T-helper 2 cell (primary cell): ENCODE results near the gene COMT.

ENCODE experiments used
- DNase-seq, 5 experiments: peaks; one replicate each; pipeline versions ENCODE4 v3.0.0 to v3.0.0-alpha.2; 2012 to 2022

Gene COMT

DNA sequence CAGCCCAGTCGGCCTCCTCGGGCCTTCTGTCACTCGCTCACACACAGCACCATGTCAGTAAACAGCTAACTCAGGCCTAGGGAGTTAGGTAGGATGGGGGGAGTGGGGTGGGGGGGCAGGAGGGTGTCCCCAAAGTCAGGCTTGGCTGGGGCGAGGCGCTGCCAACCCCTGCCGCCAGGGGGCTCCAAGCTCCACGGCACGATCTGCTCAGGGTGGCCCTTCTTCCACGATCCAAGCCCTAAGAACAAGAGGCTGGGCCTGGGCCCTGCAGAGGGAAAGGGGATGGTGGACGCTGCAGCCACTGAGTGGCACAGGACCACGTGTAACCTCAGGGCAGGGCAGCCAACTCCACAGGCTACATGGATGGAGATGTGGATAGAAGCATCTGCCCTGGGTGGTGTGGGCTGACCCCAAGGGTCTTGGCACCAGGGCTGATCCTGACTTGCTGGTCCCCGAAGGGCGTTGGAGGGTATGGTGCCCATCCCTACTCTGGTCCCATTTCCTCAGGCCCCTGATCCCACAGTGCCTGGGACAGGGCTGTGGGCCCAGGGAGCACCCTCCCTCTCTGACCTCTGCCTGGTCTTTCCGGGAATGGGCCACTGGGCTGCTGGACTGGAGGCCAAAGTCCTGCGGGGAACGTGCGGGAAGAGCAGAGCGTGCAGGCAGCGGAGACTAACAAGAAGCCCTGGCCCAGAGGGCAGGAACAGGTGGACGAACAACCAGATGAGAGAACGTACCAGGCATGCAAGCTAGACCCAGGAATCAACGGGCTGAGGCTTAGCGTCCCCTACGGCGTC is 29.1 kb downstream of the COMT start:
- DNase-seq, result peak; percentile 56 to 70 (median 69)

DNA sequence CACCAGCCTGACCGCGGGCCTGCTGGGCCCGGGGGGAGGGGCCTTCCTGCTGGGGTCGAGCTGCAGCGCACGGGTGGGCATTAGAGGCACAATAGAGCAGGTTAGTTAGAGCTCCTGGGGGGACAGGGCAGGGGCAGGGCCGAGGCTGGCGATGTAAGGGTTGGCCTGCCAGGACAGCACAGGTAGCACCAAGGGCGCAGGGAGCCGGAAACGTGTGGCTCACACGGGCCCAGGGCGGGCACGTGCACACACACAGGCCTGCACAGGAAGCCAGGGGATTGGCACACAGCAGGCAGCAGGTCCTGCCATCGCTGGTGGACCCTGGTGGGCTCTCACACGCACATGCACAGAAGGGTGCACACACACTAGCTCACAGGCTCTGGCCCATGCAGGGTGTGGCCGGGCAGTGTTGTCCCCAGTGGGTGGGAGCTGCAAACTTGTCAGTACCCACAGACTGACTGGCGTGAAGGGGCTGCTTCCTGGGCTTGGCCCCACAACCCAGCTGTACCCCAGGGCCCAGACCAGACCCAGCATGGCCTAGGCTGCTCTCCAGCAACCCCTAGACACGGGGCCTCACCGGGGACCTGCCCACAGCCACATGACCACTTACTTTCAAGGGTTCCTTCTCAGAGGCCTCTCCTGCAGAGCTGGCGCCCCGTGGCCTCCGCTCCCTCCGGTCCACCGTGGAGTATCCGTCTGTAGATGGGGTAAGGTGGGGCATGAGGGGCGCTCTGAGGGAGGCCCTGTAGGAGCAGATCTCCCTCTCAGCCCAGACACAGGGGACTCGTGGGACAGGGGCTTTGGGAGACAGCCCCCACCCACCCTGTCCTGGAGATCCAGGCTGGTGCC is 29.9 kb downstream of the COMT start:
- peak in 1 of 5 experiments; percentile 35 for DNase-seq

DNA sequence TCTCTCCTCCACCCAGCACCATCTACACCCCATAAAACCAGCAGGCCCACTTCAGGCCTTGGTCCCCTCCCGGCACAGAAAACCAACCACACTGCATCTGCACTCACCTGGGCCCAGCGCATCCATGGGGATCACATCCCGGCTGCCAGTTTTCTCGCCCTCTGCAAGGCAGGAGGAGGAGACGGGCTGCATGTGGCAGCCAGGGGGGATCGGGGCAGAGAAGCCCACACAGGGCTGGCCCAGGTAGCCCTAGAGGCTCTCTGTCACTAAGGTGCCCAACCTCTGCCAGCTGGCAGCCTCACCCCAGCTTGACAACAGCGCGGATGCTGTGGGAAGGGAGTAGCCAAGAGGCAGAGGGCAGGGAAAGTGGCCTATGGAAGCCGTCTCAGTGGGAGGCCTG is 30.7 kb downstream of the COMT start:
- no peak for DNase-seq

DNA sequence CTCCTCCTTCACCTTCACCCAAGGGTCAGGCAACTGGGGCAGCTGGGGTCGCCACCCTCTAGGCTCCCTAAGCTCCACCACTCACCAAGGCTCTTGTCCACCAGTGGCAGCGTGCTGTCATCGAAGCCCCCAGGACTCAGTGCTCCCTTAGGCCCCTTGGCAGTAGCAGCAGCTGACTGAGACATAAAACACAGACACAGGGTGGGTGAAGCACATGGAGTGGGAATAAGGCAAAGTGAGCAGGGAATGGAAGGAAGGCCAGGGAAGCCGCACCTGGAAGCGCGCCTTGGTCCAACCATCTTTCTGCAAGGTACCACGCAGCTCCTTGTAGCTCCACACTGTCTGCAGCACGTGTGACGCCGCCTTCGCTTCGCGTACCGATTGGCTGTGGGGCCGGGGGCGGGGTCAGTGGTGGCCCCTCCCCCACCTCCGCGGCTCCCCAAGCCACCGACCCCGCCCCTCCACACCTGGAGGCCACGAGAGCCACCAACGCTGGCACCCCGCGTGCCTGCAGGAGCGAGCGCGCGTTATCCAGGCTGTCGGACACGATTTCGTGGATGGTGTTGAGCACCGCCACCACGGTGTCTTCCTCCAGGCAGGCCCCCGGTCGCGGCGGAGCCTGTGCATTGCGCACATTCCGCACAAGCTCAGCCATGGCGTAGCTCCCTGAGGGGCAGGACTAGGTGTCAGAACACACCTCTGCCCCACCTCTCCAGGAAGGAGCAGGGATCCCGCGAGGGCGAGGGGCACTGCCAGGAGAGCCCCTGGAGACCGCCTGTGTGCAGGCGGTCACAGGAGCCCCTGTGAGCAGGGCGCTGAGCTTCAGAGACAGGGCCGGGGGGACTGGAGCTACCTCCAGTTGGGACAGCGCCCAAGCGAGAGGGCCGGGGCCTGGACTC is 31.3 kb downstream of the COMT start:
- no peak for DNase-seq

DNA sequence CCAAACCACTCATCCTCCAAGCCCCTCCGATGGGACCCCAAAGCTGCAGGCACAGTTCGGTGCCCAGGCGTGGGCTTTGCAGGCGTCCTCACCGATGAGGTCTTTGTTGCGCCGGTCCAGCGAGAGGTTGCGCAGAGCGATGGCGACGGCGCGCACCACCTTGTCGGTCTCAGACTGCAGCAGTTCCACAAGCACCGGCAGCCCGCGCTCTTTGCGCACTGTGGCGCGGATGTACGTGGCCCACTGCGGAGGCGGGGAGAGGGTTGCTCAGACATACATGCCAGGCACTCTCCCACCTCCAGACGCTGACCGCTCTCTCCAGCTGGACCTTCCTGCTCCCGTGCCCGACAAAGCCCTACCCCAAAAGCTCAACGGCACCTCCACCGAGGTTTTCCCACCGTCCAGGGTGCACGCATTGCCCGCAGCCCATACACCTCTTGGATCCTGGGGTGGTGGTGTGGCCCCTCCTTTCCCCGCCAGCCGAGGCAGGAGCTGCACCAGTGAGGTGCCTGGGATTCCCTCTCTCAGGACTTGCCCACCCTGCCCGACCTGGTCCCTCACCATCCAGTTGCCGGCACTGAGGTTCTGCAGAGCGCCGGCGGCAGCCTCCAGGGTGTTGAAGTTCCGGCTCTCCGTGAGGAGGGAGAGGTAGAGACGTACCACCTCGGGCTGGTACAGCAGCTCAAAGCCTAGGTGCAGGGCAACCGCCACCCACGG is 32.1 kb downstream of the COMT start:
- DNase-seq, result no peak

DNA sequence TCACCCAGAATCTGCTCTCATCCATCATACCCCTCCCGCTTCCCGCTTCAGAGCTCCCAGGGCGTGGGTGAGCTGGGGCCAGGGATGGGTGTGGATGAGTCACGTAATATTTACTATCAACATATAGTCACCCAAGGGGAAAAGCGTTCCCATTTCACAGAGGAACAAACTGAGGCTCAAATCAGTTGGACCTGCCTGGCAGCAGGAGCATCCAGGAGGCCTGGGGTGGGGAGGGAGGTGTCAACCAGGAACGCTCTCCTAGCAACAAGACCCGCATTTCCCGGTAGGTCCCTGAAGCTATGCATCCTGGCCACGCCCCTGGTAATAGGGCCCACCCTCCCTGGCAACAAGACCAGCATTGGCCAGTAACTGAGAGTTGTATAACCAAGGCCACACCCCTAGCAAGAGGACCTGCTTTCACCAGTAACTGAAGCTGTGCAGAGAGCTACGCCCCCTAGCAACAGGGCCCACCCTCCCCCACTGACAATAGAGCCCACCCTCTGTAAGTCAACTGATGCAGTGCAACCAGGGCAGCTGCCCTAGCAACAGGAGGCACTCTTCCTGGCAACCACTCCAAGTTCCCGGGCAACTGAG is 32.8 kb downstream of the COMT start:
- peak in 1 of 5 experiments; percentile 47 for DNase-seq

DNA sequence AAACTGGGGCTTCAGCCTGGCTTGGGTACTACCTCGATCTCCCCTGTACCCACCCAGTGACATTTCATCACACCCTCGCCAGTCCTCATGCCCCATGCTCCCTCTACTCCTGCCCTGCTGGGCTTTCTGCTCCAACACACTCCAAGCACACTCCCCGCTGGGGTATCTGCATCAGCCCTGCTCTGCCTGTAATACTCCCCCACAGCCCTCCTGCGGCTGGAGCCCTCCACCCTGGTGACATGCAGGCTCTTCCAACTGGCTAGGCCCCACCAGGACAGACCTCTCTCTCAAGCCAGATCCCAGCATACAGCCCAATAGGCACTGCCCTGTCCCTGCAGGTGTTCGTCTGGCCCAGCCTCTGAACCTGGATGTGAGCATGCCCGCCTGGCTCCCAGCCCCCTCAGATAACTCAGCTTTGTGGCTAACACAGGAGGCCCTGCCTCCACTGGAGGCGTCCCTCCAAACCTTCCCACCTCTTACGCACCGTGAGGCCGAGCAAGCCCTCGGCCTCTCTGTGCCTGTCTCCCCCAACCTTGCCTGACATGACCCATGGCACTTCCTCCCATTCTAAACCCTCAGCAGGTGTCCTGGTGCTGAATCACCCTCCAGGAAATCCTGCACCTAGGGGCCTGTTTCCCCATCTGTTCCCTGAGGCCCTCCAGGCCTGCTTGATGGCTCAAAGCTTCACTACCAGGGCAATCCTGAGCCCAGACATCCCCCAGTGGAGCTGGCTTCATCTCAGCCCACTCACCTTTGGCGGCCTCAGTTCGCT is 33.5 kb downstream of the COMT start:
- DNase-seq, result no peak

DNA sequence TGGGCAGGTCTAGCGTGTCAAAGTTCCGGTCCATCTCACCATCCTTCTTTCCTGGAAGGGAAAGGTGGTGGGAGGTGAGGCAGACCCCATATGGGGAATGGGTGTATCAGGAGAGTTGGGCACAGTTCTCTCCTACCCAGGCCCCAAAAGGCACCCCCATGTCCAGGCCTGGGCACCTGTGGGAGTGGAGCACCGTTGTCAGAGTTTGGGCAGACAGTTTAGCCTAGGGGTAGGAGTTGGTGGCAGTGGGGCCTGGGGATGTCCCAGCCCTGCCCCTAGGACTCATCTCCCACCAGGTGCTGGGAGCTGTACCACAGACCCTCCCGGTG is 34.1 kb downstream of the COMT start:
- DNase-seq, result no peak

DNA sequence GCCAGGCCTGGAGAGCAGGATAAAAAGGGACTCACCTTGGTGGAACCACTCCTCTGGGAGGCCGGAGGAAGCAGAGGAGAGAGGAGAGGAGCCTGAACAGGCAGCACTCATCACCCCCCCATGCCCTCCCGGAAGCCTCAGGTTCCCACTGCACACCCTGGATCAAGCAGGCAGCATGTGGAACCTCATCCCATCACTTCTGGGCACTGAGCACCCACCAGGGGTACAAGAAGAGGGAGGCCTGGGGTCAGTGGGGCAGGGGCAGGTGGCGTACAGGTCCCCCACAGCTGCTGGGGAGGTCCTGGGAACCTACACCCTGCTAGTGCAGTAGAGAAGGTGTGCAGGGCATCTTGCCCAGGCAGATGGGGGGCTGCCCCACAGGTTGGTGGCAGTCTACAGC is 35.1 kb downstream of the COMT start:
- DNase-seq, result no peak

DNA sequence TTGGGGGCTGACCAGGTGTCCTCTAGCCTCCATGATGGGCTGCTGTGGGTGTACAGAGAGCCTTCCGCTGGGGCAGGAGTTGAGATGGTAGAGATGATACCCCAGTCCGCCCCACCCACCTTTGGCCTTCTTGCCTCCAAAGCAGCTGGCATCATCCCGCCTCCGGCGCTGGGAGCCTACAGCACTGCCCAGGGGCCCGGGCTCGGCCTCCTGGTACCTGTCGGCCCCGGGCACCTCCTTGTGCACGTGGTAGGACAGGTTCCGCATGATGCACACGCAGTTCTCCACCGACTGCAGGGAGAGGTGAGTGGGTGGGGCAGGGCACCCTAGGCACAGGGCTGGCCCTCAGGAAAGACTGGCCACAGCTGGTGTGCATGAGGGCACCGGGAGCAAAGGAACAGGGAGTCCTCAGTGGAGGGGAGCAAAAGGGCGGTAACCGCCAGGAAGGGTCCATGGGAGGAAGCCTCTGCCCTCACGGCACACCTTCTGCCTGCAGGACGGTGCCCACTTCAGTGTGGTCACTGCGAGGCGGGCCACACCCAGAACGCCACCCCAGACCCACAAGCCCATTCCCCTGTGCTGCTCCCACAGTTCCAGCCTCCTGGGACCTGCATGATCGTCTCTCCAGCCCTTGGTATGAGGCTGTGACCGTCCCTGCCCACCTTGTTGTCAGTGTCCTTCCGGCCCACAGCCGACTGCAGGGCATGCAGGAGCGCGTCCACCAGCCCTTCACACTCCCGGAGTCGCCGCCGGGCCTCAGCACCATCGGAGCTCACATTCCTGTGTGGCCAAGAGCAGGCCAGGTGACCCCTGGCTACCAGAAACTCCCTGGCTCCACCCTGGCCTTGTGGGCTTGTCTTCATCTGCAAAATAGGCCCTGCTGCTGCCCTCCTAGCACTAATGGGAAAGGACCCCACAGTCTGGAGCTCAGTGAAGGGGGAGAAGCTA is 36.0 kb downstream of the COMT start:
- no peak for DNase-seq

DNA sequence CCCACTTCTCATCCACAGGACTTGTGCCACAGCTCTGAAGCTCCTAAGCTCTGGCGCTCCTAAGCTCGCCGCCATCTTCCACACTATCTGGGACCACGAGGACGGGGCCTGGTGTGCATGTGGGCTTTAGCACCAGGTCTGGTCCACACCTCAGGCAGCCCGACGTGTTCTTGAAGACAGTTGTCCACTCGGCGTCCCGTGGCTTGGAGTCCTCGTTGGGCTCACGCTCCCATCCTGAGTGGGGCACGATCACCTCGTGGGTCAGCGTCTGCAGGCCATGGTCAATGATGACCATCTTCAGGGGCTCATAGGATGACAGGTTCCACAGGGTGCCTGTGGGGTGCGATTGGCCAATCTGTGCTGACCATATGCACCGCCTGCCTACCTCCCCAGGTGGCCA is 37.2 kb downstream of the COMT start:
- DNase-seq, result no peak

DNA sequence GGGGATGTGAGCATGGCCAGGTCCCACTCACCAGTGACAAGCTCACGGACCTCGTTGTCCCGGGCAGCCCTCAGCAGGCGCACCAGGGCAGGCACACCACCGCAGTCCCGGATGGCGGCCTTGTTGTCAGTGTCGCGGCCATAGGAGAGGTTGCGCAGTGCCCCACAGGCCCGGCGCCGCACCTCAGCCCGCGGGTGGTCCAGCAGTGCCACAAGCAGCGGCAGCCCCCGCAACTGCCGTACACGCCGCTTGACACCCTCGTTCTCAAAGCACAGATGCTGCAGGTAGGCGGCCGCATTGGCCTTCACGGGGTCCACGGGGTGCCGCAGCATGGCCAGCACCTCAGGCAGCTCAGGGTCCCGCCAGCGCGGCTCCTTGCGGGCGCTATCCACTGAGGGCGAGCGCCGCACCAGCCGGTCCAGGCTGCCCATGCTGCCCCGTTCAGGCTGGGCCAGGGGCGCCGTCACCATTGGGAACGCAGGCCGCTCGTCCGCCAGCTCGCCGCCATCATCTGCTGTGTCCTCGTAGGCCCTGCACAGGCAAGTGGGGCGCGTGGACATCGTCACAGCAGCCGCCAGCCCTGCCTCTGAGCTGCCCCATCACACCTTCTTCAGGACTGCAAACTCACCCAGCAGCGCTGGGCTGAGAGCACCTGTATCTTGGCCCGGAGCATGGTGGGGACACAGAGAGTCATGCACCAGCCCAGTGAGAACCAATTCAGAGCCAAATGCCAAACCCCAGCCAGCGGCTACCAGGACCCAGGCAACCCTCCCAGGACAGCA is 38.3 kb downstream of the COMT start:
- no peak for DNase-seq

DNA sequence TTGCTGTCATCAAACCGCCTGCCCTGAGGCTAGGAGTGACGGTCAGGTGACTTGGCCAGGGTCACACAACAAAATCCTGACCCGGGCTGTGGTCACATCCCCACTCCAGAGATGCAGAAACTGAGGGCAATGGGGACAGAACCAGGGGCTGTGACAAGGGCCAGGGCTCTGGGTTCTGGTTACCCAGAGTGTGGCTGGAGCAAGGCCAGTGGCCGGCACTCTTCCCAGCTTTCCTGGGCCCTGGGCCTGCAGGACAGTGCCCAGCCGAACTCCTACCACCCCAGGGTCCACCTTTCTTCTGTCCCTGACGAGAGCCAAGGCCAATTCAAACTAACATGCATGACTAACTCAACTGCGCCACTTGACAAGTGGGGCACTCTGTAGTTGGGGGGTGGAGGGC is 39.2 kb downstream of the COMT start:
- DNase-seq, result no peak

DNA sequence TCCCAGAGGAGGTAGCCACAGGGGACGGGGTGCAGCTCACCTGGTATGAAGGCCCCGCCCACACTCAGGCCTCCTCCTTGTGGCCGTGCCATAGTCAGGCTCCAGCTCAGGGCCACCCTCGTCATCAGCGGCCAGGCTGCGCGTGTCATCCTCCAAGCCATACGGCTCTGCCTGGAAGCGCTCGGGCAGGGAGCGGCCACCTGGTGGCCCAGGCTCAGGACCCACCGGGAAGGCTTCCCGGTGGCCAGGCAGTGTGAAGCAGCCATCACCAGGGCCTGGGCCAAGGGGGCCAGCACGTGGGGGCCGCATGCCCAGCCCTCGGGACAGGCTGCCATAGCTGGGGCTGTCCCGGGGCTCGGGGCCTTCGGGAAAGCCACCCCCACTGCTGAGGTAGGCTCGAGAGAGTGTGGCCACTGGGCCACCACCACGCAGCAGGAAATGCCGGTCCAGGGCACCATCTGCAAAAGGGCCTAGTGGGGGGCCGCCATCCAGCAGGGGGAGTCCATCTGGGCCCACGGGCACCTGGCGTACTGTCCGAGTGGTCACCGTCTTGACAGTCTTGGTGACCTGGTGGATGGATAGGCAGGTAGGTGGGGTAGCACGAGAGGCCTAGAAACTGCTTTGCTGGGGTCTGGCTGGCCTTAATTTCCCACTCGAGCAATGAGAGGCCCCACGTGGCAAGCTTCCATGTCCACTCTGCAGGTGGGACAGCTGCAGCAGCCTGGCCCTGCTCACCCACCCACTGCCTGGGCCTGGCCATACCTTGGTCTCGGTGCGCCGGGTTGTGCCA is 39.8 kb downstream of the COMT start:
- no peak for DNase-seq

DNA sequence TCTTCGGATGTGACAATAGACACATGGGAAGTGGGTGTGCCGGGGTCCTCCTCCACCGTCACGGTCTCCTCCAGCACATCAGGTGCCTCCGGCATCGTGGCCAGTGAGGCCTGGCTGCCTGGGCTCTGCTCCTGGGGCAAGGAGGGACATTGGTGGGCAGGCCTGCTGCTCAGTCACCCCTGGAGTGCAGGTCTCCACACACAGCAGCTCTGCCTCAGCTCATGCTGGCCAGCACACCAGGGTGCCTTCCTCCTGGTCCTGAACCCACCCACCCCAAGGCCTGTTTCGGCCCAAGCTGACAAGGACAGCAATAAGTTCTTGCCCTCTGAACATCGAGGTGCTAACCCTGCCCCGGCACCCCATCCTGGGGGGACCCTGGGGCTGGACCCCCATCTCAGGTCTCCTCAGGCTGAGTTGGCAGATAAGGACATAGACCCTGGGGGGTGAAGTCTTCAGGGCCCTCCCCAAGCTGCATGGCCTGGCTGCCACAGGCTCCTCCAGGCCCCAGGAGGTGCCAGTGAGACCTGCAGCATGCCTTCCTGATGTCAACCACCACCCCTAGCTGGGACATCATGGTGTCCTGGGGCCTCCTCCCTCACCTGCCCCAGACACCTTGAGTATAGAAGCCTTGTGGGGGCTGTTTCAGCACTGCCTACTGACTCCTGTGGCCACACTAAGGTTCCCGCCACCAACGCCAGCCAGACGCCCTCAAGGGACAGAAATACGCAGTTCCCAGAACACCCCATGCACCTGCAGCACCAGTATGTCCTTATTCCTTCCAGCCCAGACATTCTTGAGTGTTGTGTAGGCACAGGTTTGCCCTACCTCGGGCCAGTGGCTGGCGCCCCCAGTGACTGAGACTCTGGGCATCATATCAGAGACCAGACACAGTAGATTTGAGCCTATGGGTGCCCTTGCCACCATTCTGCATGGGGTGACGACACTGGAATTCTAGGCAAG is 40.7 kb downstream of the COMT start:
- no peak for DNase-seq

DNA sequence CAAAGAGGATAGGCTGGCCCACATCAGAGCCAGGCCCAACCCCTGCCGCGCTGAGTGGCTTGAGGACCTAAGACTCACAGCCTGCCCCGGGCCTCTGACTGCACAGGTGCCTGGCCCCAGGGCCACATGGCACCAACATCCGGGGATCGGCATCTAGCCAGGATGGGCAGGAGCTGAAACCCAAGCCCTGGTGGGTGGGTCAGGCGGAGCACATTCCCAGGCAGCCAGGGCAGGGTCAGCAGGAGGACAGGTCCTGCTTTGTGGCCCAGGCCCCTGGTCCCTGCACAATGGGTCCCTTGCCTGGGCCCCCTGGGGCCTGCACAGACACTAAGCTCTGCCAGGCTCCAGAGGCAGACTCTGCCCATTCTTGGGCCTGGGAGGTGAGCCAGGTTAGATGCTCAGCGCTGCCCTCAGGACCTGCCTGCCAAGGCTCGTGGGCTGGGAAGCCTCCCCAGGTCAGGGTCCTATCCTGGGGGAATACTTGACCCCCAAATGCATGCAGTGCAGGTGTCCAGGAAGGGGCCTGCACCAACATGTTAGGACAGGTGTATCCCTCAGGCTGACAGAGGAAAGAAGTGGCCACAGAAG is 41.5 kb downstream of the COMT start:
- no peak for DNase-seq

DNA sequence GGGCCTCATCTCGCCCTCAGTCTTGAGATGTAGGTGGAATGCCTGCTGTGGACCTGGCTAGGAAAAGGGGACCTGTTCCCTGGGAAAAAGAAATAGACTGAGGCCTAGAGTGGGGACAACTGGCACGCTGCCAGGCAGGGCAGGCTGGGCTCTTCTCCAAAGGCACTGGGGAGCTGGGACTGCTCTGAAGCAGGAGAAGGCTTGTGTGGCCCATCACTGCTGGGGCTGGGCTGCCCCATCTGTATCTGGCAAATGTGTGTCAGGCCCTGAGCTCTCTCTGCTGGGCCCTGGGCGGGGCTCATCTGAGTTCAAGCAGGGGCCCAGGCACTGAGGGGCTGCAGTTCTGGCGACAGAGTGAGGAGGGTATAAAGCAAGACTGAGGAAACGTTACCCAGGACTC is 42.2 kb downstream of the COMT start:
- no peak for DNase-seq
